Ovary (tissue), 9 donors: ENCODE results near the gene PPM1B. TPM values are rescaled to one million over a fixed set of nuclear protein-coding genes. Genes with fewer than 3 reads are reported as not detected.

Experiments used
- DNase-seq, 5 donors: peaks; one replicate each; pipeline ENCODE4 v3.0.0-alpha.2; 2019 to 2020
- H3K27ac ChIP-seq, 2 donors: fragments of 200-600 bp; one replicate each; pipeline versions ENCODE4 v1.5.1 to v1.8.0; 2019 to 2022
- H3K27me3 ChIP-seq: fragments of 200-600 bp; one replicate; pipeline ENCODE4 v1.8.0; 2022
- H3K36me3 ChIP-seq: fragments of 200-600 bp; sonication (generic); one replicate; pipeline ENCODE4 v1.5.1; 2019
- H3K4me1 ChIP-seq: one replicate; pipeline ENCODE4 v1.8.1; 2013; ENCODE audit warnings: mild to moderate bottlenecking, moderate library complexity; ENCODE audit not compliant: insufficient read depth
- H3K4me3 ChIP-seq: fragments of 200-600 bp; sonication (generic); one replicate; pipeline ENCODE4 v1.5.1; 2017
- H3K9me3 ChIP-seq, 2 donors: fragments of 200-600 bp in 1 of 2; sonication (generic) in 1 of 2; one replicate each; pipeline versions ENCODE4 v1.5.1 to v1.8.1; 2013 to 2019; ENCODE audit warnings: mild to moderate bottlenecking in 1 of 2, moderate library complexity in 1 of 2
- EP300 ChIP-seq: sonication (generic); formaldehyde crosslinking; IDR thresholded peaks from one replicate; pipeline ENCODE4 v1.6.1; 2017; ENCODE audit warnings: antibody characterized with exemption
- POLR2A ChIP-seq: fragments of 450-650 bp; IDR thresholded peaks from one replicate; pipeline ENCODE4 v1.6.1; 2017; ENCODE audit warnings: antibody characterized with exemption, mild to moderate bottlenecking, moderate library complexity
- WGBS, 3 donors: extraction: QIAGEN DNeasy Blood & Tissue Kit in 1 of 3; methylation state at CpG; one replicate each; pipeline versions ENCODE4 v1.1.5 to v1.1.7; 2013 to 2017; 5-methylcytosine and 5-hydroxymethylcytosine counted together
- intact Hi-C, 4 donors: fragments of 100-400 bp; cut with DNase I; formaldehyde crosslinking; loops; one replicate each; pipeline versions ENCODE4 v1.11.0 to v1.15.1; 2022 to 2023
- polyA plus RNA-seq, 2 donors: library from polyadenylated mRNA; stranded (reverse); fragments of 200-250 nt in 1 of 2; fragments of 350-450 nt in 1 of 2; fragmentation: Illumina TruSeq in 1 of 2; extraction: RNeasy Lipid Tissue Mini Kit (QIAGEN cat#74804) in 1 of 2; gene quantifications; one replicate each; pipeline ENCODE4 v1.2.3, GENCODE V29; 2013 to 2014
- total RNA-seq, 7 donors: library from RNA; depleted of rRNA in 2 of 7; stranded (reverse); fragments of >200 nt in 2 of 7; fragmentation: NEBNext Ultra II Directional in 3 of 7; extraction: Animal tissue kit (Norgen Biotek cat#: 25700) in 3 of 7; gene quantifications; one replicate each; pipeline versions ENCODE4 v1.1.0 to v1.2.4, GENCODE V29; 2016 to 2023
- TF ChIP-seq, protein P1 (sequence below), 3 donors: fragments of 450-650 bp in 2 of 3; fragments of 200-600 bp in 1 of 3; IDR thresholded peaks; one replicate each; pipeline versions ENCODE4 v1.5.1 to v1.8.0; 2016 to 2022; ENCODE audit warnings: antibody characterized with exemption in 3 of 3, mild to moderate bottlenecking in 1 of 3
- donor health status: DM: no; HTN: no; CAD: no; lungs with moderate emphysema.
- donor health status: DM: no; HTN: no; CAD: no.
- donor health status: Bipolar disorder and iron deficiency.
- donor health status: DM: yes; HTN: yes; CAD: no.
- donor health status: DM: no; HTN: no; CAD: no.
- donor health status: DM: yes; HTN: yes; CAD: no.

PPM1B gene
- total and polyA plus RNA-seq, 9 donors, result 27.6 to 43.4 (median 35.7) TPM

GRCh38 chr2:44273076-44273475, 104.4 kb downstream of the PPM1B start:
- no peaks in the 10 kb centered on the region for H3K9me3 ChIP-seq
- no peak overlapping the region for H3K4me3 ChIP-seq
- H3K27ac ChIP-seq, result no peak overlapping the region
- no peaks in the 10 kb centered on the region for H3K4me1 ChIP-seq
- no peaks in the 10 kb centered on the region for H3K36me3 ChIP-seq
- WGBS, 3 donors, result 51 to 70% (median 62%) methylated on average over 3 of the region's 3 CpGs
- H3K27me3 ChIP-seq, result no peaks in the 10 kb centered on the region
- no peak for TF ChIP-seq POLR2A
- no peak for TF ChIP-seq EP300
- TF ChIP-seq, protein P1, sequence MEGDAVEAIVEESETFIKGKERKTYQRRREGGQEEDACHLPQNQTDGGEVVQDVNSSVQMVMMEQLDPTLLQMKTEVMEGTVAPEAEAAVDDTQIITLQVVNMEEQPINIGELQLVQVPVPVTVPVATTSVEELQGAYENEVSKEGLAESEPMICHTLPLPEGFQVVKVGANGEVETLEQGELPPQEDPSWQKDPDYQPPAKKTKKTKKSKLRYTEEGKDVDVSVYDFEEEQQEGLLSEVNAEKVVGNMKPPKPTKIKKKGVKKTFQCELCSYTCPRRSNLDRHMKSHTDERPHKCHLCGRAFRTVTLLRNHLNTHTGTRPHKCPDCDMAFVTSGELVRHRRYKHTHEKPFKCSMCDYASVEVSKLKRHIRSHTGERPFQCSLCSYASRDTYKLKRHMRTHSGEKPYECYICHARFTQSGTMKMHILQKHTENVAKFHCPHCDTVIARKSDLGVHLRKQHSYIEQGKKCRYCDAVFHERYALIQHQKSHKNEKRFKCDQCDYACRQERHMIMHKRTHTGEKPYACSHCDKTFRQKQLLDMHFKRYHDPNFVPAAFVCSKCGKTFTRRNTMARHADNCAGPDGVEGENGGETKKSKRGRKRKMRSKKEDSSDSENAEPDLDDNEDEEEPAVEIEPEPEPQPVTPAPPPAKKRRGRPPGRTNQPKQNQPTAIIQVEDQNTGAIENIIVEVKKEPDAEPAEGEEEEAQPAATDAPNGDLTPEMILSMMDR (IDR thresholded peaks at IDR 0.05), result no peak
- intact Hi-C loops, result no loop called here
- no peak for DNase-seq

- H3K4me1 ChIP-seq, result no peaks in the 10 kb centered on the region
- no peak for TF ChIP-seq EP300
- TF ChIP-seq, protein P1 (IDR thresholded peaks at IDR 0.05), result no peak
- no peak for TF ChIP-seq POLR2A
- 54 to 68% (median 56%) methylated on average over 2 of the region's 2 CpGs for WGBS, 3 donors
- H3K27me3 ChIP-seq, result no peaks in the 10 kb centered on the region
- no peak for DNase-seq
- H3K4me3 ChIP-seq, result no peak overlapping the region
- intact Hi-C loops, result no loop called here
- no peaks in the 10 kb centered on the region for H3K36me3 ChIP-seq
- H3K27ac ChIP-seq, result no peak overlapping the region
- no peaks in the 10 kb centered on the region for H3K9me3 ChIP-seq
These were observed 104.9 kb downstream of the PPM1B start for GRCh38 chr2:44273596-44273995.

DNA sequence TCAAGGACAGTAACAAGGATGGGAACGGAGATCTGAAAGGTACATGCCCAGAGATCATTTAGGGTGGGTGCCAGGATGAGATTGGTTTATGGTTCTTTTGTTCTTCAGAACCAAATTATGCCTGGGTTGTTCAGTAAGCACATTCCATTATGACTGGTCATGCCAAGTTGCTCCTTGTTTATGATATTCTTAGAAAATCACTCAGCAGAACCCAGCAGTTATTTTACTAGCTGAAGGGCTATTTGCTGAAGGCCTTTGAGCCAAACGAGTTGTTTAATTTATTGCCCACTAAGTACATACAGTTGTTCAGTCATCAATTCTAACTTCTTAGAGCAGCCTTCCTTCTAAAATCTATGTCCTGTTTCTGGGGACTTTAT, 107.2 kb downstream of the PPM1B start:
- no peak for DNase-seq
- Histone ChIP-seq H3K27me3 (no peaks in the 10 kb centered on the region), H3K4me1 (no peaks in the 10 kb centered on the region), H3K36me3 (no peaks in the 10 kb centered on the region), H3K9me3 (no peaks in the 10 kb centered on the region), H3K27ac (no peak overlapping the region), H3K4me3 (no peak overlapping the region)
- TF ChIP-seq, protein P1 (IDR thresholded peaks at IDR 0.05), result no peak
- TF ChIP-seq EP300 (no peak), POLR2A (no peak)
- WGBS, 3 donors, result 37 to 48% (median 38%) methylated on average over 2 of the region's 2 CpGs
- intact Hi-C loops, result no loop called here

GRCh38 chr2:44277541-44277940, 108.9 kb downstream of the PPM1B start:
- no peak overlapping the region for H3K27ac ChIP-seq
- no peak for TF ChIP-seq POLR2A
- no peak for TF ChIP-seq EP300
- TF ChIP-seq, protein P1 (IDR thresholded peaks at IDR 0.05), result no peak
- intact Hi-C loops, result no loop called here

More at GRCh38 chr2:44277541-44277940, 108.9 kb downstream of the PPM1B start:
- Histone ChIP-seq H3K36me3 (no peaks in the 10 kb centered on the region), H3K4me3 (no peak overlapping the region), H3K27me3 (no peaks in the 10 kb centered on the region), H3K9me3 (no peaks in the 10 kb centered on the region), H3K4me1 (no peaks in the 10 kb centered on the region)
- DNase-seq, result no peak
- 39 to 81% (median 56%) methylated on average over 1 of the region's 1 CpG for WGBS, 3 donors
